LHCN-M2 (cell line): ENCODE measurements around the gene SF3B6. TPM values are rescaled to one million over a fixed set of nuclear protein-coding genes. Genes with fewer than 3 reads are reported as not detected.
"Not testable (repeated sequence)": the region's sequence is repeated elsewhere in the genome, so short reads cannot be mapped to it uniquely, and the experiment has no call there.

Experiments
- DNase-seq: peaks from one replicate; pipeline ENCODE4 v3.0.0-alpha.2; 2012; ENCODE audit warnings: low read depth
- polyA plus RNA-seq: library from polyadenylated mRNA; unstranded; fragments of >200 nt; gene quantifications from one replicate; pipeline ENCODE4 v1.2.1, GENCODE V29; 2012; ENCODE audit warnings: missing spikeins
- total RNA-seq: library from RNA; depleted of rRNA; stranded (reverse); fragments of >200 nt; gene quantifications from 2 replicates; pipeline ENCODE4 v1.2.3, GENCODE V29; 2014; rRNA removed

The SF3B6 gene
- 130 and 144 TPM in 2 replicates for total RNA-seq
- polyA plus RNA-seq = 129 TPM

DNA sequence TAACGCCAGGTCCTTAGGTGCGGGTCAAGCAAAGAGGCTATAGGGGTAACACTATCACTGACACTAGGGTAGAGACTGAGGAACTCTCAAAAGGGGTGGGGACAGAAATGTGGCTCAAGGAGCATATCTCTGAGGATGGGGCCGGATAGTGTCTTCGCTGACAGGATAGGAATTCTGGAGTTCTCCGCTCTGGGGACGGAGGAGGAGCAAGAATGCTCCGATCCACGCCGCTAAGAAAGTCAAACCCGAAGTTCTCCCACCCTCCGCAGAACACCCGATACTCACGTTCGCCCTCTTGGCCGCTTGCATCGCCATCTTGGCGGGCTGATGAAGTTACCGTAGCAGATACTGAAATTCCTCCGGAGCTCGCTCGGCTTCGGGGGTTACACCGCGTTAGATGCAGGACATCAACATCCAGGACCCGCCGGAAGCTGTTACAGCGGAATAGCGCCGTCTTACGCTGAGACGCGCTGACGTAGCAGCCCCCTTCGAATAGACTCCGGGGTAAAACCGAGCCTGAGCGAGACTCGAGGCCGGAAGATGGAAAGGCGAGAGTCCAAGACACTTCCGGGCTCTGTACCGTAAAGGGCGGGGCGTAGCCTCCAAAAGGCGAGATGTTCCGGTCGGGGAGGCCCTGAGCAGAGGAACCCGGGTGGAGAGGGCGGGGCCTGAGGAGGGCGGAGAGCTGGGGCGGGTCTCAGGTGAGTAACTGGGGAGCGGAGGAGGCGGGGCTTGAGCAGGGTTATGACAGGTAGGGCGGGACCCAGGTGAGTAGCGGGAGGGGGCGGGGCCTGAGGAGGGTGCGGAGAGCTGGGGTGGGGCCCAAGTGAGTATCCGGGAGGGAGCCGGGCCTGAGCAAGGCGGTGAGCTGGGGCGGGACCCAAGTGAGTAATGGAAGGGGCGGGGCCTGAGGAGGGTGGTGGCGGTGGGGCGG, at the start of gene SF3B6:
Gene SF3B6, minus strand, starts transcription at position 412 of the 934 bp plus-strand sequence. Its CDS starts 97 bp downstream, at position 315.
- peak; percentile 98 for DNase-seq

DNA sequence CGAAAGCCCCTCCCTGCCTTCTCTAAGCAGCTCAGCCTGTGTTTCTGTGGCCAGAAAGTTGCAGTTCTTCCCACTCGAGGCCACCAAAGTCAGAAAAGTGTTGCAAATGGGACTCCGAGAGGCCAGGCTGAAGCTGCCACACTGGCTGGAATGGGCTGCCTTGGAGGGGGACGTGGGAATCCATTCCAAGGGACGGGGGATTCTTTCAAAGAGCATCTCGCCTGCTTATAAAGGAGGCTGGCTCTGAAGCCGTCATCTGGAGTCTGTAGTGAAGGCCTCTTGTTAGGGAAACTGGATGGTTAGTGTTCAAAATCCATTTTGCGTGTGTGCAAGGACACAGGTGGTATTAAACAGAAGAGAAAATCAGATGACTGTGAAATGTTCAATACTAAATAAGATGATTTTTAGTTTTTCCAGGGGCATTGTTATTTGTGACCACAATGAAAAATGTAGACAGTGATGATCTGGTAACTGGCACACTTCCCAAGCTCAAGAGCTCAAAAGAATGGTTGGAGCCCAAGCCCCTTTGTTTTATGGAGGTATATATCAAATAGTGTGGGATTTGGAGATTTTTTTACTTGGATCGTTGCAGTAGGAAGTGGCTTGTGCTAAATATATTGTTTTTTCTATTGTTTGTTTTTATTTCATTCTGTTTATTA, 47.9 kb upstream of the SF3B6 start:
- peak; percentile 26 for DNase-seq

DNA sequence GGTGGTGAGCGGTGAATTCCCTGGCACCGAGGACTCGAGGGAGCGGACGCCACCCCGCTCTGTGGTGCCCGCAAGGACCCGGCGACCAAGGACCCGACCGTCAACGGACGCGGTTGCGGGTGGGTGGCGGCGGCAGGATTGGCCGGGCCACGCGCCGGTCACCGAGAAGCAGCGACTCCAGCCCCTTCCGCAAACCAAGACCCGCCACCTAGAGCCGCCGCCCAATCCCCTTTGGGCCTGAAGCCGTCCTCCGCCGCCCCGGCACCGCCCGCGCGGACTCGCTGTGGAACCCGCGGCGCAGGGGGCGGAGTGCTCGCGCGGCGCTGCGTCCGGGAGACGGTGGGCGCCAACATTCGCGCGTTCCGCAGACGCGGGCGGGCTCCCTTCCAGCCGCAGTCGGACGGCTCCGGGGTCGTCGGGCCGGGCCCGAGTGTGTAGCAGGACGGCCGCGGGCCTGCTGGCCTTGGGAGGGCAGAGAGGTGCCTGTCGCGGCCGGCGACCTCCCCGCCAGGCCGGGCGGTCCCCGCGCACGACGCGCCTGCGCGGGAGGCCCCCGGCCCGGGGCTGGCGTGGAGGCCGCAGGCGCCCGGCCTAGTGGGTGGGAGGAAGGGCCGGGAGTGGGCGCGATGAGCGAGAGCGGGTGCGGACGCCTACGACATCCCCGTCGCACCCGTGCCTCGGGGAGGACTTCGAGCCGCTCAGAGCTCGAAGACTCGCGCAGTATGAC, 47.2 kb upstream of the SF3B6 start, which contains the start of the genes FAM228B and PFN4:
Gene FAM228B, plus strand, starts transcription at position 275 of the 727 bp plus-strand sequence. CDS start 893 bp downstream, outside the sequence.
Gene PFN4, minus strand, starts transcription at position 140 of the 727 bp plus-strand sequence. CDS start 799 bp downstream, outside the sequence.
- peak; percentile 76 for DNase-seq

GRCh38 chr2:24122366-24123194, 46.5 kb upstream of the SF3B6 start:
- DNase-seq = peak; percentile 13

DNA sequence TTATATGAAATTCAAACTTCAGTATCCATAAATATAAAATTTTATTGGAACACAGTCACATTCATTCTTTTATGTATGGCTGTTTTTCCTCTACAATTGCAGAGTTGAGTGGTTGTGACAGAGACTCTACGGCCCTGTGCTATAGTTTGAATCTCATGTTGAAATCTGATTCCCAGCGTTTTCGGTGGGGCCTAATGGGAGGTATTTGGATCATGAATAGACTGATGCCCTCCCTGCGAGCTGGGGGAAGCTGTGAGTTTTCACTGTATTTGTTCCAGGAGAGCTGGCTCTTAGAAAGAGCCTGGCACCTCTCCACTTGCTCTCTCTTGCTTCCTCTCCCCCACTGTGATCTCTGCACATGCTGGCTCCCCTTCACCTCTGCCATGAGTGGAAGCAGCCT, 45.3 kb upstream of the SF3B6 start:
- no peak for DNase-seq

DNA sequence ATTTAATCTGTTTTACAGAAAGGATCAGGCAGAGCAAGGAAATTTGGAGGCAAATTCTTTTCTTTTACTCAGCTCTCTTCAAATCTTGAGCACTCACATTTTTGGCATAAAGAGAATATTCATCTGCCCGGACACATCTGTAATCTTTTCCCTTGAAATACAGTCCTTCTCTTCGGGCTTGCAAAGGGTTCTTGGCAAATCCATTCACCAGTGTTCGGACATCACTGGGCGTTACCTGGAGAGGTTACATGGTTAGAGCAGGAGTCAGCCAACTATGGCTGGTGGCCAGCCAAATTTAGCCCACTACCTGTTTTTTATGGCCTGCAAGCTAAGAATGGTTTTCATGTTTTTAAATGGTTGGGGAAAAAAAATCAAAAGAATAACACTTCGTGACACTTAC, 44.9 kb upstream of the SF3B6 start:
- DNase-seq = no peak

GRCh38 chr2:24117902-24118301, 41.8 kb upstream of the SF3B6 start:
- no peak for DNase-seq

DNA sequence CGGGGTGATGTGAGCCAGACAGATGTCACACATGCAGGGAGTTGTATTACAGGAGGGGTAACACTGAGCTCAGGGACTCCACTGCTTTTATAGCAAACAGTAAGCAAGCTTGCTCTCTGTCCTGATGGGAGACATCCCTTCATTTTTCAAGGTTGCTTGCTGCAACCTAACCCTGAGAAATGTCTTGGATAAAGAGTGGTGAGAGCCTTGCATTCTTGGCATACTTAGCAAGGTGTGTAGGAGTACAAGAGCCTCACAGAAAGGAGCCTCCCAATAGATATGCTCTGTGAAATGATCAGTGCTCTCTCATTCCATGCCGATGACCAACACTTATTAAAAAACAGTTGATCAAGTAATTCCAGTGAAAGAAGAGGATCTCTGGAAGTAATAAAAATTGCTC, 38.9 kb upstream of the SF3B6 start:
- DNase-seq = no peak

GRCh38 chr2:24111407-24111901, 35.3 kb upstream of the SF3B6 start:
- no peak for DNase-seq

- no peak for DNase-seq
These were observed 34.7 kb upstream of the SF3B6 start for GRCh38 chr2:24110660-24111303.

DNA sequence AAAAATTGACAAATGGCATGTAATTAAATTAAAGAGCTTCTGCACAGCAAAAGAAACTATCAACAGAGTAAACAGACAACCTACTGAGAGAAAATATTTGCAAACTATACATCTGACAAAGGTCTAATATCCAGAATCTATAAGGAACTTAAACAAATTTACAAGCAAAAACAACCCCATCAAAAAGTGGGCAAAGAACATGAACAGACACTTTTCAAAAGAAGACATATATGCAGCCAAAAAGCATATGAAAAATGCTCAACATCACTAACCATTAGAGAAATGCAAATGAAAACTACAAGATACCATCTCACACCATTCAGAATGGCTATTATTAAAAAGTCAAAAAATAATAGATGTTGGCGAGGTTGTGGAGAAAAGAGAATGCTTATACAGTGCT, 33.3 kb upstream of the SF3B6 start:
- DNase-seq = not testable (repeated sequence)

- no peak for DNase-seq
These were observed 31.2 kb upstream of the SF3B6 start for GRCh38 chr2:24107336-24107735.

- no peak for DNase-seq
These were observed 30.7 kb upstream of the SF3B6 start for GRCh38 chr2:24106786-24107185.

GRCh38 chr2:24105816-24106215, 29.7 kb upstream of the SF3B6 start:
- DNase-seq = peak; percentile 25

- no peak for DNase-seq
These were observed 28.8 kb upstream of the SF3B6 start for GRCh38 chr2:24104906-24105305.

DNA sequence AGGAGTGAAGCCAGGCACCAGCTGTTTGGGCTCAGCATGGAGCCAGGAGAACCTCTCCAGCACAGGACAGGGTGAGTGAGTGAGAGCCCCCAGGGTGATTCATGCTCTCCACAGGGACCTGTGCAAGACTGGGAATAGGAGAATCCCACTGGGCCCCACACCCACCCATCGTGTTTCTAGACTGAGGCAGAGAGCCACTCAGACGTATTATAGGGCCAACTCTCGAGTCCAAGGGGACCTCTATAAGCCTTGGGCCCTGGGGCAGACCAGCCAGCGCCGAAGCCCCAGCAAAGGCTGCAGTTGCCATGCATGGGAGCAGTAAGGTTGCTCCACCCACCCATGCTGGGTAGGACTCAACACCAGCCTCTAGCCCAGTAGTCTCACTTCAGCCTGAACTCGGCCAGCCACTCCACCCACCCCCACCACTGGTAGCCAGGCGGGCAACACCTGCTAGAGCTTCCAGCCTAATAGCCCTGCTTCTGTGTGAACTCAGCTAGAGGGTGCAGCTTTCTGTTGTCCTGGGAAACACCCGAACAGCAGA, 28.1 kb upstream of the SF3B6 start:
- DNase-seq = no peak

GRCh38 chr2:24102677-24103076, 26.6 kb upstream of the SF3B6 start:
- no peak for DNase-seq

DNA sequence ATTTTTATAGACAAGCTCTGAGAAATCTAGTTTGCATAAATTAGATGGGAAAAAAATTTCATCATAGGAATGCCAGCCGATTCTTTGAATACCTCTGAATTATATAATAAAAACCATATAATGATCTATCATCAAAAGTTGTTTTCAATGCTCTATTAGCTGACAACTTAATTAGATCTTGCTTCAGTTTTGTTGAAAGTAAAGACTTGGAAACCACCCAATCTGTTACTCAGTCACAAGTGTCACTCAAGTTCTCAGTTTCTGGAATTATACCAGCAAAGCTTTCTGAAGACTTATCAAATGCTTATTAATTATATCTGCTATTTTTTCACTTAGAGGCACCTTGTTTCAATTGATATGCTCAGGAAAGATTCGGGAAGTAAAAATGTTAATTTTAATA, 25.9 kb upstream of the SF3B6 start:
- DNase-seq = no peak

DNA sequence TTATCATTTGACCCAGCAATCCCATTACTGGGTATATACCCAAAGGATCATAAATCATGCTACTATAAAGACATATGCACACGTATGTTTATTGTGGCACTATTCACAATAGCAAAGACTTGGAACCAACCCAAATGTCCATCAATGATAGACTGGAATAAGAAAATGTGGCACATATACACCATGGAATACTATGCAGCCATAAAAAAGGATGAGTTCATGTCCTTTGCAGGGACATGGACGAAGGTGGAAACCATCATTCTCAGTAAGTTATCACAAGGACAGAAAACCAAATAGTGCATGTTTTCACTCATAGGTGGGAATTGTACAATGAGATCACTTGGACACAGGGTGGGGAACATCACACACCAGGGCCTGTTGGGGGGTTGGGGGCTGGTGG, 24.6 kb upstream of the SF3B6 start:
- DNase-seq = not testable (repeated sequence)

GRCh38 chr2:24095171-24095677, 19.1 kb upstream of the SF3B6 start:
- DNase-seq = not testable (repeated sequence)
